AG09319 (cell line): ENCODE results near the gene ASTN2.

ENCODE experiments used
- DNase-seq: peaks from one replicate; pipeline ENCODE4 v3.0.0-alpha.2; 2010; ENCODE audit warnings: low read depth; ENCODE audit errors: extremely low read depth
- TF ChIP-seq, protein P1 (sequence below): IDR thresholded peaks from 2 replicates; pipeline ENCODE4 v1.5.1; 2011; ENCODE audit warnings: low read depth, mild to moderate bottlenecking, inconsistent platforms, low read length, moderate library complexity

The ASTN2 gene

DNA sequence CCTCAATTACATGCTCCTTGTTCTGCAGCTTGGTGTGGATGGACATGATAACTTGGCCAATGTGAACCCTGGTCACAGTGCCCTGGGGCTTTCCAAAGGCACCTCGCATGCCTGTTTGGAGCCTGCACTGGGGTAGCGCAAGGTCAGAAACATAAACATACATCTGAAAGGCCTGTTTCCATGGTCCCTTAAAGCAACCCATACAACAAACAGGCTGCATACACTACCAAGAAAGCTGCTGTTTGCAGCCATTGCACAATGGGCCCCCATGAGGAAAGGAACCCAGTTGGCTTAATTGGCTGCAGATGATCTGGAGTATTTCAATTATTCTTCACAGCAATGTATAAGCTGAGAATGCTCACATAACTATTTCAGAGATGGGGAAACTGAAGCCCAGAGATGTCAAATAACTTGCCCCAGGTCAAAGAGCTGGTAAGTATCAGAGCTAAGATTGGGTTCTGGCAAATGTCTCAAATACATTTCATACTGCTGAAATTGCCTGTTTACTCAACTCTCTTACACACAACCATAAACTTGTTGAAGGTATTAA lies 233.9 kb downstream of the ASTN2 start:
- DNase-seq: no peak
- TF ChIP-seq, protein P1, sequence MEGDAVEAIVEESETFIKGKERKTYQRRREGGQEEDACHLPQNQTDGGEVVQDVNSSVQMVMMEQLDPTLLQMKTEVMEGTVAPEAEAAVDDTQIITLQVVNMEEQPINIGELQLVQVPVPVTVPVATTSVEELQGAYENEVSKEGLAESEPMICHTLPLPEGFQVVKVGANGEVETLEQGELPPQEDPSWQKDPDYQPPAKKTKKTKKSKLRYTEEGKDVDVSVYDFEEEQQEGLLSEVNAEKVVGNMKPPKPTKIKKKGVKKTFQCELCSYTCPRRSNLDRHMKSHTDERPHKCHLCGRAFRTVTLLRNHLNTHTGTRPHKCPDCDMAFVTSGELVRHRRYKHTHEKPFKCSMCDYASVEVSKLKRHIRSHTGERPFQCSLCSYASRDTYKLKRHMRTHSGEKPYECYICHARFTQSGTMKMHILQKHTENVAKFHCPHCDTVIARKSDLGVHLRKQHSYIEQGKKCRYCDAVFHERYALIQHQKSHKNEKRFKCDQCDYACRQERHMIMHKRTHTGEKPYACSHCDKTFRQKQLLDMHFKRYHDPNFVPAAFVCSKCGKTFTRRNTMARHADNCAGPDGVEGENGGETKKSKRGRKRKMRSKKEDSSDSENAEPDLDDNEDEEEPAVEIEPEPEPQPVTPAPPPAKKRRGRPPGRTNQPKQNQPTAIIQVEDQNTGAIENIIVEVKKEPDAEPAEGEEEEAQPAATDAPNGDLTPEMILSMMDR: no peak

DNA sequence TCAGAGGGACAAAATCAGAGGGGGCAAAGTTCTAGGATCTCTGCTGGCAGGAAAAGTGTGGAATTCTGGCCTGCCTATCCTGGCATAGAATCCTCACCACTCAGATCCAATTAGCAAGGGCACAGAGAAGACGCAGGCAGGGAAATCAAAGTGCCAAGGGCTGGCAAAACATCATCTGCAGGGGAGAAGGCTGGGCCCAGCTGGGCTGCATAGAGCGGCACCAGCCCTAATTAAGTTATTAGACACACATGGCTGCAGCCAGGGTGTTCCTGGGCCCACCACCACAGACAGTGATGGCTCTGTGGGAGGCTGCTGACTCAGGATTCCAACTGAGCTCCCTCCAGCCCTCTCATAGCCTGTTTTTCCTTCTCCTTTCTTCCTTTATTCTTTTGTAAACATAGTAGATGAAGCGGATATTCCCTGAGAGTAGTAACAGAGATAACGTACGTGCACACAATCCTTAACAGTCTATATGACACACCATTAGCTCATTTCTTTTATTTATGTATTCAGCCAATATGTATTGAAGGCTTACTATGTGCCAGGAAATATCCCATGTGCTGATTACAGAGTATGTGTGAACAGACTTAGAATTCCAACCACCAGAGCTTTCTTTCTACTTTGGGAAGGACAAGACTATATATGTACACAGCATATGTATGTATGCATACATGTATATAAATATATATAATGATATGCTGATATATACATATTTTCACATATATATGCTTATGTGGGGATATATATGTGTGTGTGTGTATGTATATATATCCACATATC lies 236.1 kb downstream of the ASTN2 start:
- TF ChIP-seq, protein P1: no peak
- no peak for DNase-seq

DNA sequence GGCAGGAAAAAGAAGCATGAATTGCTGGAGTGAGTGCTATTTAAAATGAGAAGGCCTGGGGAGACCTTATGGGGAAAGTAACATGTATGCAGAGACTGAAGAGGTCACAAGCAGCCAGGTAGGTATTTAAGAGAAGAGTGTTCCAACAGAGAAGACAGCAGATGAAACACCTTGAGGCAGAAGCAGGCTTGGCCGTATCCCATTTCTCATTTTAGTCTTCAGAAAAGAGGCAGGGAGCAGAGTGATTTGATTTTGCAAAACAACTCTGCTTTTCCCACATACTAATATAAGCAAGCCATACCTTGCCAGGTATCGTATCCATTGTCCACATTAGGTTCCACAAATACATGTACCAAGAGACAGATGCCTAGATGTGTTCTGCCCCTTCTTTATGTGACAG lies 244.3 kb downstream of the ASTN2 start:
- TF ChIP-seq, protein P1: no peak
- no peak for DNase-seq

- no peak for DNase-seq
- TF ChIP-seq, protein P1: no peak
These were observed 245.7 kb downstream of the ASTN2 start for GRCh38 chr9:117169089-117169621.

DNA sequence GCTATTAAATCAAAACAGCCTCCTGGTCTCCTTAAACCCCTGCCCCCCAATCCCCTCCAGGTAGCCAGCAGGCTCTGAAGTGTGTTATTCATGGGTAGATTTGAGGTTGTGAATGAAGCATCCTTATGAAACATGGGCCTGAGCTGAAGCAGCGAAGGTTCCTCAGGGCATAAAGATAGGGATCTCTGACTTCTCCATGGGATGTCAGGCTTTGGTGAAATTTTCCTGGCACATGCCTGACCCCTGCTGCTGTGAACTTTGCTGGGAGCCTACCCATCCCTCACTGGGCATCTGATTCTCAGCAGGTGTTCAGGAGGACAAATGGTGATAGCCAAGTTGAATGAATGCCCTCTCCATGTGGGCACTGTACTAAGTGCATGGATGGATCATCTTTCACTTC lies 250.3 kb downstream of the ASTN2 start:
- TF ChIP-seq, protein P1: no peak
- DNase-seq: no peak

DNA sequence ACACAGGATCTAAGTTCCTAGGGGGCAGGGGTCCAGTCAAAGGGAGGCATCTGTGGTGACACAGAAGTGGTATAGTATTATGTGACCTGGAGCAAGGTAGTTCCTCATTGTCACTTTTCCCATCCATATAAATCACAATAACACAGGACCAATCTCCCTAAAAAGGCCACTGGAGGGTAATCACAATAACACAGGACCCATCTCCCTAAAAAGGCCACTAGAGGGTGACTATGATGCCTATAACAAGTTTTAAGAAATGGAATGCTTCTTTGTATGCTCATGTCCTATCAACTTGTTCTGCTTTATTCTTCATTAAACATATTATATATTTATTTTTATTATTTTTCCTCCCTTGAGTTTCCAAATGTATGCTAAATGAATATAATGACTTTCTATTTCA lies 254.6 kb downstream of the ASTN2 start:
- no peak for DNase-seq

More for the DNA sequence above, 254.6 kb downstream of the ASTN2 start:
- TF ChIP-seq, protein P1: no peak
